Stimulated activated CD8-positive, alpha-beta memory T cell treated with anti-CD3 and anti-CD28 coated beads, Interleukin-12 subunit alpha, Interleukin-12 subunit beta, amount 100 ng/mL, for 24 hours (primary cell): ENCODE results near the gene TCF7L2.

ENCODE experiments used
- DNase-seq: peaks from one replicate; pipeline ENCODE4 v3.0.0-alpha.2; 2020; ENCODE audit errors: extremely low read depth

The TCF7L2 gene

GRCh38 chr10:113045147-113046055 lies 95.4 kb downstream of the TCF7L2 start:
- DNase-seq = no peak

- no peak for DNase-seq
Observed at GRCh38 chr10:113047151-113047550, 97.1 kb downstream of the TCF7L2 start.

GRCh38 chr10:113047605-113047962 lies 97.5 kb downstream of the TCF7L2 start:
- no peak for DNase-seq

DNA sequence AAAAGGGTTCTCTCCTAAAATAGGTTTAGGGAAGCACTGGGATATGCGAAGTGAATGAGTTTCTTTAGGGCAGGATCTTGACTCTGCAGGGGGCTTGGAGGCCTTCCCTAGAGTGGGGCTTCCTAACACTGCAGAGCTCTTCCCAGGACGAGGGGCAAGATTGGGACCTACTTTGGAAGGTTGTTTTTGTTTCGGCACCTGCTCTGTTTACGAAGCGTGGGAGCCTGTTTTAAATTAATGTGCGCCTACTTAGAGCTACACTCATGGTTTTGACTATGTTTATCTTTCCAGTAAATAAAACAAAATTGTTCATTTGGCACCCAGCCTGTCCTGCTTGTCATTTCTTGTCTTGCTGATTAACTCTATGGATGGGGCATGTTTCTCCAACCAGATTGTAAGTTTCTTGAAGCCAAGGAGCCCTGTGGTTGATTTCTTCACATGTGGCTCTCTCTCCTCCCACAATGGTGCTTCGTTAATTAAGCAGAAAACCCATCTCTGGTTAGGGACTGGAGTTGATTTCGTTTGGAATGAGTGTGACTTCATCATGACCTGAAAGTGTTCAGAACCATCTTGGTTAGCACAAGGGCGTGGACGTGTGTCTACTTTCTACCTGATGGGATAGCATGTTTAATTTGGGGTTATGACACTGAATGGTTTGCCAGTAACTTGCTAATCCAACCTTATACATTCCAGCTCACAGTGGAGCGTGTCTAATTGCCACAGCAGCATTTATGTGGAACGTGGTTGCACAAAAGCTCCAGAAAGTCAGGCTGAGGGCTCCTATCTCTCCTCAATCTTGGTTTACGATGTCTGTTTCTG lies 98.1 kb downstream of the TCF7L2 start:
- no peak for DNase-seq

GRCh38 chr10:113049881-113050280 lies 99.8 kb downstream of the TCF7L2 start:
- DNase-seq = no peak

GRCh38 chr10:113052076-113052830 lies 102.2 kb downstream of the TCF7L2 start:
- no peak for DNase-seq

- no peak for DNase-seq
Observed at GRCh38 chr10:113053091-113053490, 103.0 kb downstream of the TCF7L2 start.

DNA sequence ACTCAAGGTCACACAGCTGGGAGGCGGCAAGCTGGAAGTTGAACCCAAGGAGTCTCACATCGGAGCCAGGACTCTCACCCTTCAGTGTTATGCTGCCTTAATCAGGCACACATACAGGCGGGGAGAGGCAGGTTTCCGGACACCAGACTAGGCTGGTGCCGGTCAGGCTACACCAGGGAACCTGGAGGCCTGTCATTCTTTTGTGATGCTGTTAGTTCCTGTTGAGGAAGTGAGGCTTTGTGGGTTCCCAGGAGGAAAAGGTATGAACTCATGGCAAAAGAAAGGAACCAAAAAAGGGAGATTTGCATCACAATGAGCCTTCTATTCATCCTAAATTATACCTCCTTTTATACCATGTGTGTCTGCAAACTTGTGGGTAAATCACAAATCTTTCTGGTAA lies 103.8 kb downstream of the TCF7L2 start:
- no peak for DNase-seq

DNA sequence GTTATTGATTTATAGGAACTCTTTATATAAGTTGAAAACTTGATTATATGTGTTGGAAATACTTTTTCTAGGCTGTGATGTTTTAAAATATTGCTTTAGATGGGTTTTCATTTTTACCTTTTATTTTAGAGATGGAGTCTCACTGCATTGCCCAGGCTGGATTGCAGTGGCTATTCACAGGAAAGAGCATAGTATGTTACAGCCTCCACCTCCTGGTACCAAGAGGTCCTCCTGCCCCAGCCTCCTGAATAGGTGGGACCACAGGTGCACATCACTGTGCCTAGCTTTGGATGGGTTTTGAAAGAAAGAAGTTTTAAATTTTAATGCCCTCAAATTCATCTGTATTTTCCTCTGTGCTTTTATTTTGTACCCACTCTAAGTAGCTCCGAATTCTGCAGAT lies 105.4 kb downstream of the TCF7L2 start:
- no peak for DNase-seq

- DNase-seq = no peak
Observed at GRCh38 chr10:113056030-113056429, 106.0 kb downstream of the TCF7L2 start.

DNA sequence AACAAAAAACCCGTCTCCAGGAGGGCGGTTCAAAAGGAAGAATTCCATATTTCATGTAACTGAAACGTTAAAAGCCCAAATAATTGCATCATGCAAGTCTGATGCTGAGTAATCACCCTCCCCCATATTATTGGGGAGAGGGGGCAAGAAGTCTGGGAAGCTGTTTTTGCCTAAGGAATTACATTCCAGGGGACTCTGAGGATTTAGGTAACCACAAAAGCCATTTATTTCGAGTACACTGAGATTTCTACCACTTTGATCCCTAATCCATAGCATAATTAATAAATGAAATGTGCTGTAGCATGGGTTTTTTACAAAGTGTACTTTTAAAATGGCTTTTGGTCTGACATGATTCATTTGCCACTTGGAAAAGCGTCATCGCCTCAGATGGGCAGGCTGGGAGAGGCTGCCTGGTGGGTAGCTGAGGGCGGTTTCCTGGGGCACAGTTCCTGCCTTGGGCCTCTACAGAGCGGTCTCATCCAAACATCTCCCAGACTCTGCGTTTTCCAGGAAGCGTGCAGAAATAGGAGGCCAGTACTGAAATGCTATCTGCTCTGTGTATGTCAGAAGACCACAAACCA lies 106.5 kb downstream of the TCF7L2 start:
- DNase-seq = no peak

GRCh38 chr10:113057948-113058522 lies 108.0 kb downstream of the TCF7L2 start:
- DNase-seq = no peak

- no peak for DNase-seq
Observed at GRCh38 chr10:113058523-113059370, 108.7 kb downstream of the TCF7L2 start.

GRCh38 chr10:113059371-113059780 lies 109.3 kb downstream of the TCF7L2 start:
- DNase-seq = no peak

DNA sequence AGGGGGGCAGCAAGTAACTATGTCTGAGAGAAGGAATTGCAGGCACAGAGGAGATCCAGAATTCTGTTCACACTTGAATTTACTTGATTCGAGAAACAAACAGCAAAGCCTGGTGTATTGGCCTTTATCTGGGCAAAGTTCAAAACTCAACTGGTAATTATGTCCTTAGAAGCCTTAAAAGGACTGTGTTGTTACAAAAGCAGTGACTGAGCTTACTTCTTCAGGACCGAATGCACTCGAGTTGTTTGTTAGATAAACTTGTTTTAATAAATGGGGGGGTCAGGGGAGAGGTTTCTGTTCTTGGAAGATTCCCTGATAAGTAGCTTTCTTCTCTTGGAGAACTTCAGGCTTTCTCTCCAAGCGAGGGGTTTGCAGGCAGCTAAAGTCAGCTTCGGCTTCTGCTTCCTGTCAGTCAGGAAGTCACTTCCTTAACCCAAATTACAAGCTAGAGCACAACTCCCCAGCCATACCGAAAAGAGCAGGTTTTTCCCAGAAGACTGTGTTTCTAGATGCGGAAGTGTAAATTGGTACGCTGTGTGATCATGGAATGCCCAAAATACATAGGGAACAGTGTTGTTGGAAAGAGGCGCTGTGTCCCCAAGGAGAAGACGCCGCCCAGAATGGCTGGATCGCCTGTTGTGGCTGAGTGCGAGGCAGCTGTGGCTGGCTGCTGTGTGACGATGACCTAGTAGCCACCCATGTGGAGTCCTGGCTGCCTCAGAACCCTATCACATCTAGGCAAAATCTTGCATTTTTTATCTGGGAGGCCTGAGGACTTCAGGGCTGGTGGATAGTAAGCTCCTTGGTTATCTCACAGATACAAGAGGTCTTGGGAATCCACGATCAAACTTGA lies 110.4 kb downstream of the TCF7L2 start:
- DNase-seq = no peak

DNA sequence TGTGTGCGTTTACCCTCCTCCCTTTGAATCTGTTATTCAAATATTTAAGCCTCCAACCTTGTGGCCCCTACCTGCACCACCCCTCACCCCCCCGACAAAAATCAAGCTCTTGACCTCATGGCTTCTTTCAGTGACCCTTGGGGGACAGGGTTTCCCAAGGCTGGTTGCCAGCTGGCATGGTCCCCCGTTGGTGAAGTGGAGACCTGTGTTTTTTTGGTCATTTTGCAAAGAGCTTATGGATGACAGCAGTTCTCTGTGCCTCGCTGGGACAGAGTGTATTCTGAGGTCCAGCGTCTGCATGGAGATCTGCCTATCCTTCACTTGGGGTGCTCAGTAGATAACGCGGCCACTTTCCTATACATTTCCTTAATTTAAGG lies 111.0 kb downstream of the TCF7L2 start:
- DNase-seq = no peak

DNA sequence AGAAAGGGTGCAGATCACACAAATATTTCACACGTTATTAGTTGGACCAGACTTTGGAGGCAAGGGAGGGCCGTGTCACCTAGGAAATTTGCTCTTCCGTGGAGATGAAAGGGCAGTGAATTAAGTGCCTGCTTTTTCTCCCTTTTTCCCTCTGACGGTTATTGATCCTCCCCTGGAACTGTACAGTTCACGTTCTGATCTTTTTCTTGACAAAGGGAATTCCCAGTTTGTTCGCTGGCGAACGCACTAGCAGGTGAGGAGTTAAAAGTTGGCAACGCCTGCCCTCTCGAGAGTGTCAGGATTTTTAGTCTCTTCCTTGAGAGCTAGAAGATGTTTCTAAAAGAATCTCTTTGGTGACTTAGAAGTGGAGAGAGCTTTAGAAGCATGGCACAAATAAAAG lies 111.5 kb downstream of the TCF7L2 start:
- no peak for DNase-seq

- DNase-seq = no peak
Observed at GRCh38 chr10:113063043-113063967, 113.3 kb downstream of the TCF7L2 start.

- no peak for DNase-seq
Observed at GRCh38 chr10:113064039-113064438, 114.0 kb downstream of the TCF7L2 start.
